ENCODE data around the gene CPTP.

Gene CPTP

GRCh38 chr1:1370771-1371300 lies 46.2 kb downstream of the CPTP start:
- DNase-seq = no peak

- DNase-seq = peak; percentile 46
Measured at GRCh38 chr1:1371364-1371745, 46.8 kb downstream of the CPTP start.

- peak; percentile 68 for DNase-seq
Measured at GRCh38 chr1:1371746-1372711, 47.4 kb downstream of the CPTP start.

- no peak for DNase-seq
Measured at GRCh38 chr1:1373051-1373814, 48.6 kb downstream of the CPTP start.

- no peak for DNase-seq
Measured at GRCh38 chr1:1373815-1374588, 49.4 kb downstream of the CPTP start.

- DNase-seq = no peak
Measured at GRCh38 chr1:1374589-1374928, 50.0 kb downstream of the CPTP start.

GRCh38 chr1:1374929-1375662 lies 50.5 kb downstream of the CPTP start, which contains the start of gene AURKAIP1:
AURKAIP1 (minus strand) TSS chr1:1375207; CDS start chr1:1374756, 451 bp downstream.
- DNase-seq = peak; percentile 93

- no peak for DNase-seq
Measured at GRCh38 chr1:1376551-1377226, 52.1 kb downstream of the CPTP start.

GRCh38 chr1:1377540-1378205 lies 53.1 kb downstream of the CPTP start:
- DNase-seq = no peak

Data from activated effector memory CD4-positive, alpha-beta T cell treated with Interleukin-2 at 50 U/mL for 16 hours (primary cell).